Hematopoietic multipotent progenitor cell treated with erythropoietin and hydrocortisone succinate and interleukin-3 and kit ligand, for 8 days (in vitro differentiated cells): ENCODE measurements around the gene SUPT16H.
A peak's percentile ranks its signal among the peaks of the same experiment; 100 is the strongest.
"Not testable (repeated sequence)": the region's sequence is repeated elsewhere in the genome, so short reads cannot be mapped to it uniquely, and the experiment has no call there.

Experiments used
- DNase-seq: peaks from one replicate; pipeline ENCODE4 v3.0.0-alpha.2; 2015

Gene SUPT16H

DNA sequence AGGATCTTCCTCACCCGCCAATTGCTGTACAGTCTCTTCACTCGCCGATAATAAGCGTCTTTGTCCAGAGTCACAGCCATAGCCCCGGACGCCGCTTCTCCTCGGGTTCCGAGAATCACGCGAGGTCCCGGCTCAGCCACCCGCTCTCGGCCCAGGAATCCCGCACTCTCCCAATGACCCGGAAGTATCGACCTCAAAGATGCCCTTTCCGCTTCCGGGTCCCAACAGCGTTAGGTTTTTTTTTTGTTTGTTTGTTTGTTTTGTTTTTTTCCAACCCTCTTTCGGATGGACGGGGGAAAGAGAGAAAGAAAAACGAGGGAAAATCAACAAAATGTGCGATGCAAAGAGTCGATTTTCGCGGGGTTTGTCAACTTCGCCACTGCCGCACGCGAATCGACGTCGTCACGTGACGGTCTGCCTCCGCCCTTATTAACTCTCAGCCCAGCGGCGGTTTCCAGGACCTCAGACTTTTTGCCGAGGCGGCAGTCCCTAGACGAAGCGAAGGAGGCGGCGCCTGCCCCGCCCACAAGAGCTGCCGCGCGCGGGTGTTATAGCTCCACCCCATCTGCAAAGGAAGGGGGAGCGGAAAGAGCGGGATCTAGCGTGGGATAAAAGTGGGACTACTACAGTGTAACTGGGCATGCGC lies at the start of gene SUPT16H:
Gene SUPT16H (minus strand): TSS at position 172 of the 646 bp plus-strand sequence. CDS start 92 bp downstream, at position 80.
- peak; percentile 98 for DNase-seq

DNA sequence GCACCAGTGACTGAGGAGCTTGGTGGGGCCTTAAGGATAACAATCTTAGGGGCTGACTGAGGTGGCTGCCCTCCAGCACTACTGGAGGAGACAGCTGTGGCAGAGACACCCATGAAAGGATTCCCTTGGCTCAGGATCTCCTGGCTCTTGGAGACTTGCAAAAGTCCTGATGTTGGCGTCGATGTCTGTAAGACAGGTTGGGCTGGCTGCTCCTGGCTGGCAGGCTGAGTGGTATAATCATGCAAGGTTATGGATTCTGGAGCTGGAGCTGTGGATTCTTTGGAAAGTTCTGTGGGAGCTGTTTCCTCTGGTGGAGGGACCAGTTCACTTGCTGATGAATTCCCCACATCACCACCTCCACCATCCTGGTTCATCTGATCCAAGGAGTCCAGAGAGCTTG lies 47.3 kb upstream of the SUPT16H start:
- DNase-seq: no peak

DNA sequence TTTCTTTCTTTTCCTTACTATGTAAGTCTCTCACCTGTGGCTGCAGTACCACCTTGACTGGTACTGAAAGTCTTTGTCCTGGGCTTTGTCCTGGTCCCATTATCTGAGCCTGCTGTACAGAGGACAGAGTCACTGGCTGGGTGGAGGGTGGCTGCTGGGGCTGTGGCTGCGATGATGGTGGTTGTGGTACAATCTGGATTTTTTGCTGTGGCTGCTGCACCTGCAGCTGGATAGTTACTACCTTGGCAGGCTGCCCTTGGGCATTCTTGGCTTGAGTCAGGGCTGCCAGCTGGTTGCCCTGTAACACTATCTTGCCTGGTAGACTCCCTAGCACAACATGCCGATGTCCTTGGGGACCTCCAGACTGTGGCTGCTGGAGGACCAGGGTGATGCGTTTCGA lies 45.1 kb upstream of the SUPT16H start:
- DNase-seq: no peak

DNA sequence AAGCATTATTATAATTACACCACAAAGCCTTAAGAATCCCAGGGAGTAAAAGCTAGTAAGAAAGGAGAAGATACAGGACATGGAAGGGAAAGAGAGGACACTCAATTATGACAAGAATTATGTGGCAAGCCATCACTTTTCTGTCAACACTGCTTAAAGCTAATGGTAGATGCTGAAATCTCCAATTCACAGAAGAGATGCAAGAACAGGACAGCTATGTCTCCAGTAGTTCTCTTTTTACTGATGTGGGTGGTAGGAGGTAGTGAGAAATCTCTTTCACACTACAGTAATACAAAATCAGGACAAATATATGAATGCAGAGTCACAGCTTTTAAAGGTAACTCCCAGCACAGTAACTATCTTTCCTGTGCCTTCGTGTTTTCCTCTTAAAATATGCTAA lies 42.9 kb upstream of the SUPT16H start:
- no peak for DNase-seq

DNA sequence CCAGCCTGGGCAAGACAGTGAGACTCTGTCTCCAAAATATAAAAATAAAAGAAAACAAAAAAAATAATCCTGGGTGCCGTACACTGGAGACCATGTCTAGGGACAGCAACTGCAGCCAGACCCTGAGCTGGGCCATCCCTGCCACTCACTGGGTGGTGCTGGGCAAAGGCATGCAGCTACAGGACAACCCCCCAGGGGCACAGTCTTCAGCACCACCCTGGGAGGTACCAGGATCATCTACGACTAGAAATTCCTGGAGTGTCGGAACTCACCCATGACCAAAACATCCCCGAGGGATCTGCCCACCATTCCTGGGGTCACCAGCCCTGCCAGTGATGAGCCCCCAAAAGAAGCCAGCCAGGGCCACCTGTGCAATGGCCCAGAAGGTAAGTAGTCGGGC lies 35.7 kb upstream of the SUPT16H start:
- no peak for DNase-seq

DNA sequence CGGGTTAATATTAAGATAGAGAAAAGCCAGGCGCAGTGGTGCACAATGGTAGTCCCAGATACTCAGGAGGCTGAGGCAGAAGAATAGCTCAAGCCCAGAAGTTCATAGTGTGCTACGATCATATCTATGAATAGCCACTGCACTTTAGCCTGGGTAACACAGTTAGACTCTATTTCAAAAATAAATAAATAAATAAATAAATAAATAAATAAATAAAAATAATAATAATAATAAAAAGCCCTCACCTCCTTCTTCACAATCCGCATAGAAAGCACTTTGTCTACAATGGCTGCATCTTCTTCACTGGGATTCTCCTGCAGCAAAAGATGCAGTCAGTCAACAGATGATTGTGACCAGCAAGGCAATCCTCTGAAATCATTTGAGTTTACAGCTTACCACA lies 31.5 kb upstream of the SUPT16H start:
- DNase-seq: no peak

DNA sequence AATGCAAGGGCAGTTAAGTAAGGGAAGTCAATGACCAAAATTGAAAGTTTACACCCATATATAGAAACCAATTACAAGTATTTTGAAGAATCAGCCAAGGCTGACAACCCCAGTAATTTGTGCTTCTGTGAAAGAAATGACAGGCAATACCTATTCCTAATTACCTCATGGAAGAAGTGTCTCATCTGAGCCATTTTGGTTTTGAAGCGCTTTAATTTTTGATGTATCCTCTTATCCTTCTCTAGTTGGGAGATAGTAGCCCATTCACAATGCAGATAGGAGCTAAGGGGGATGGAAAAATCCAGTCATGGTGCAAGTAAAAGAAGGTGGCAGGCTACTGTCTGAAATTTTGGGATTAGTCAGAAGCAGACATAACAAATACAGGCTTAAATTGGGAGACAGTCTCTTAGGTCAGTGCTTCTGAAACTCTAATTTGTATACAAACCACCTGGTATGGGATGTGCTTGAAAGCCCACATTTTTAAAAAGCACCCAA lies 30.4 kb upstream of the SUPT16H start:
- DNase-seq: no peak

DNA sequence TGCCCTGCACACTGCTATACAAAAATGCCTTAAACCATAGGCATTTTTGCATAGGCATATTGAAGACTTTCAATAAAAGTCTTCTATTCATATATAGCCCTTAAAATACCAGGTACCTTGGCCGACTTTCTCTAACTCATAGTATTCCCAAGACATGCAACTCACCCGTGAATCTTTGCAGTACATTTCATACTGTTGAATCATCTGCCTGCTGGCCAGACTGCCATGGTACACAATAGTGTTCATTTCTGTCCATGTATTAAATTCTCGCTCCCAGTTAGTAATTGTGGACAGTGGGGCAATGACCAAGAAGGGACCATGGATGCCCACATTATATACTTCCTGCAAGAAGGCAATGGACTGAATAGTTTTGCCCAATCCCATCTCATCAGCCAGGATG lies 24.3 kb upstream of the SUPT16H start:
- DNase-seq: no peak

DNA sequence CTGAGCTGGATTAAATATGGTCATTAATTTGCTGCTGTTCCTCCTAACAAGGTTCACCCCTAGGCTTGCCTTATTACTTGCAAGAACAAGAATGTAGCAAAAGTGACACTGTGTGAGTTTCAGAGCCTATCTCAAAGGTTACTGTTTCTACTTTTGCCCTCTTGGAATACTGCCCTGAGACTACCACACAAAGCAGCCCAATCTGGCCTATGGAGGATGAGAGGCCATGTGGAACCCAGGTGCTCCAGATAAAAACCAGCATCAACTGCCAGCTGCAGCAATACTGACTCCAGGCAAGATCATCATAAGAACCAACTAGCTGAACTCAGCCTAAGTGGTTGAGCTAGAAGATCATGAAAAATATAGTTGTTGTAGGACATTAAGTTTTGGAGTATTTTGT lies 22.4 kb upstream of the SUPT16H start:
- no peak for DNase-seq

DNA sequence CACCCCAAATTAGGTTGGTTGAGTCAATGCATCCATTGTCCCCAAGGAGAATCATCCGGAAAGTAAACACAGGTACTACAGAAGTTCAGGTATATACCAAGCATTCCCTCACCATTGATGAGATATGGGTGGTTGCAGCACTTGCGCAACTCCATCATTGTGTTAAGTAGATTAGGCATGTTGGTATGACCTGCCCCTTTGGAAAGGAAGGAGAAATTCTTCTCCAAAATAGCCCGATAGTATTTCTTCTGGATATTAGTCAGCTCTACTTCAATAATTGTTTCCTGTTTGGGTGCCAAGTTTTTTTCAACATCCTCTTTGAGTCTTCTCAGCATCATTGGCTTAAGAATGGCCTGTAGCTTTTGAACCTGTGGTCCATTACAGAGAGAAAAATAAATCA lies 21.3 kb upstream of the SUPT16H start:
- DNase-seq: no peak

DNA sequence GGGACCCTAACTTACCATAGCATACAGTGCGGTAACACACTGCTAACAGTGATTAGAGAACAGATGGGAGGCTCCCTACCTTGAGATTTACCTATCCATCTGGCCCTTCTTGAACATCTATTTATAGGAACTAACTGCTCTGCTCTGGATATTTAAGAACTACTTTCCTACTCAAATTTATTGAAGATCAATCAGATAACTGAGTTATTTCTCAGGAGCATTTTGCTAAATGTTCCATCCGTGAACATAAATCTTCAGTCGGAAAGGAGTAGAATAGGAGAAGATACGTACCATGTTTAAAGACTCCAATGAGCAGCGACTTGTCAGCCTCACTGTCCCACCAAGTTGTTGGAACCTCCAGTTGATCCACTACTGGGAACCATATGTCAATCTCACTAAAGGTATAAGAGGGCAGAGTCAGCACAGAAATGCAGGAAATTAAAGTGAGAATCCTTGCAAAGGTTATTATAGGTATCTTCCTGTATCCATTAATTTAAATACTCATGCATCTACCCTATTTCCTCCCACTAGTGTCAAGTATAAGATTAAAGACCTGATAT lies 15.6 kb upstream of the SUPT16H start:
- DNase-seq: no peak

DNA sequence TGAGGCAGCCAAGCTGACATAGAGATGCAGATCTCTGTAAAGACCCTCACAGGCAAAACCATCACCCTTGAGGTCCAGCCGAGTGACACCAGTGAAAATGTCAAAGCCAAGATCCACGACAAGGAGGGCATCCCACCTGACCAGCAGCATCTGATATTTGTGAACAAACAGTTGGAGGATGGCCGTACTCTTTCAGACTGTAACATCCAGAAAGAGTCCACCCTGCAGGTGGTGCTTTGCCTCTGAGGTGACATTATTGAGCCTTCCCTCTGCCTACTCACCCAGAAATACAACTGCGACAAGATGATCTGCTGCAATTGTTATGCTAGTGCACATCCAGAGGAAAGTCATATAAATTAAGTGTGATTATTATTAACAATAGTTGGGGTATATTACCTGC lies 15.1 kb upstream of the SUPT16H start:
- DNase-seq: no peak

DNA sequence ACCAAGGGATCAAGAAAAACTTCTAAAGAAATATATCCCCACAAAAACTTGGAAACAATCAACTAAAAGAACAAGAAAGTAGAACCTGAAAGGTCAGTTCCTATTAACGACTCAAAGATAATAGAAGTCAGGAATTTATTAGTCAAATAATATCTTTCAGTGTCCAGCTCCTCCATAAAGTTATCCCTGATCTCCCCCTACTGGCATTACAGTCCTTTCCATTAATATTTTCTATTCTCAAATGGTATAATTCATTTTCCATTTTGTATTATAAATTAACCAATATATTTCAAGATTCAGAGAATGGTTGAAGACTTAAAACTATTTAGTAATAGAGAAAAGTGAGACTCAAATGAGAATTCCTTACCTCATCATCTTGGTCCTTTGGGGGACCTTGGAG lies 11.6 kb upstream of the SUPT16H start:
- no peak for DNase-seq

DNA sequence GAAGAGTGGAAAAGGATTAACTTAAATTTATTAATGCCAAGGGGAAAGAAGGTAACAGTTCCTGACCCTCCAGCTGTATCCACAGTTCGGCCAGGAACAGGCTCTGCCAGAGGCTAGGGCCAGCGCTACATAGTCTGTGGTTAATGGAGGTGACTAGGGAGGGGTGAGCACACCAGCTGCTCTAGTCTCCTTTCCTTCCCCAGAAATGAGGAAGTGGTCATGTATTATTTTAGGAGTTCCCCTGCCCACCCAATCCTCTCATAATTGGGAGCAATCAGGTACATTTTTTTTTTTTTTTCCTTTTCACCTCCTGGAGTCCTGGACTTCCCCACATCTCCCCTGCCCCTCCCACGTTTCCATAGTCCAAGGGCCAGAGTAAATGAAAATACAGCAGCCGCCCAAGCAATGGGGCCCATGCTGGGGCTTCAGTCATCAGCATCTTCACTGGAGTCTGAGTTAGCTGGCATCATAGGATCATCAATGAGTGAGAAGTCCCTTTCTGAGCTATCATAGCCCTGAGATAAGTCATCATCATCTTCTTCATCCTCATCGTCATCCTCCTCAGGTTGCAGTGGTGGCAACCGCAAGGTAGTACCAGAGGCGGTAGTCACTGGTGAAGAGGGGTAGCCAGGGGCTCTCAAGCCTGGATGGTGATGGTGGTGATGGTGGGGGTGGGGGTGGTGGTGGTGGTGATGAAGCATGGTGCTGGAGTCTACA lies 1.5 kb upstream of the SUPT16H start:
- peak; percentile 40 for DNase-seq

DNA sequence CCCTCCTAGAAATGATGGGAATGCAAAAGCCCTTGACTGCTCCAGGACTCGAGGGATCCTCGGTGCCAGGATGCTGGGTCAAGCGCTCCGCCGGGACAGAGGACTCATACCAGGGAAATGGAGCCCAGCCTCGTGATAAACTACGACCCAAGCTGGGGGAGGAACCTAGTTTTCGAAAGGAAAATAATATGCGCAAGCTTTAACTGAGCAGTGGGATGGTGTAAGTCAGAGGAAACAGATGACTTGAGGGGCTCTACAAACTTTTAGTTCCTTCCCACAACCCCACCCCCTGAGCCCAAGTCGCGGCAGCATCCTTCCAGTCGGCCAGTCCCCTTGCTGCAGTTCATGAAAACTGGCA lies 654 bp upstream of the SUPT16H start:
- DNase-seq: no peak

DNA sequence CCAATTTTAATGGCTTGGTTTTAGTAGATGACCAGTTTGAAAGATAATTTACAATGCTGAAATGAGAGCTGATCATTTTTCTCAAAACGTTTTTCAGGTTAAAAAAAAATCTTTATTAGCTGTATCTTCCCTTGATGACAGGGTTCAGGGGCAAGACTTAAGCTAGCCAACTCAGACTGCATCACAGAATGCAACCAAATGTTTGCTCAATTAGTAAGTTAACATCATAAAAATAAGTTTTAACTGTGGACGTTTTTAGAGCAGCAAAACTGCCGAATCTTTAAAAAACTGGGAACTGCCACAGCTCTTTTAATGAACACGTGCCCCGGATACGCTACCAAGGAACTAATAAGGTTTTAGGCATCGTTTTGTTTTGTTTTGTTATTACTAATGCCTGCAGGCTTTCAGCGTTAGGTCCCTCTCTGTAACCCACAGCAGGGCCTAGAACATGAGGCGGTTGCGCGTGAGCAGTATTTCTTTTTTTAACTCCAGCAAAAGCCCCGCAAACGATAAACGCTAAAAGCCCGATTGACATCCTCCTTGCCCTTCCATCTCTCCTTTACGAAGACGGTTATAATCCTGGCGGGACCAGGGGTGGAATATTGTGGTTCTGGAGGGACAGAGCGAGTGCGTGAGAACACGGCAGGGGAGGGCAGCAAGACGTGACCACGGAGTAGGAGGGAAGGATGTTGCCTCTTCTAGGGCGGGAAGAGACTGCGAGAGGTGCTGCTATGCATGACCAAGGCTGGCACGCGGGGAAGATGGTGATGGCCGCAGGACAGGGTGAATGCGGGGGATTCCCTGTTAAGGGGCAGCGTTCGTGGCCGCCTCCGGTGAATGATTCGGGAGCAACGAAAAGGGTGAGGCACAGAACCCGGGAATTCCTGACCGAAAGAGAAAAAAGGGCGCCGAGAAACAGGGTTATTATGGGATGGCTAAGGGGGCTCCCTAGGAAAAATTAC lies 652 bp downstream of the SUPT16H start:
- peak; percentile 66 for DNase-seq

DNA sequence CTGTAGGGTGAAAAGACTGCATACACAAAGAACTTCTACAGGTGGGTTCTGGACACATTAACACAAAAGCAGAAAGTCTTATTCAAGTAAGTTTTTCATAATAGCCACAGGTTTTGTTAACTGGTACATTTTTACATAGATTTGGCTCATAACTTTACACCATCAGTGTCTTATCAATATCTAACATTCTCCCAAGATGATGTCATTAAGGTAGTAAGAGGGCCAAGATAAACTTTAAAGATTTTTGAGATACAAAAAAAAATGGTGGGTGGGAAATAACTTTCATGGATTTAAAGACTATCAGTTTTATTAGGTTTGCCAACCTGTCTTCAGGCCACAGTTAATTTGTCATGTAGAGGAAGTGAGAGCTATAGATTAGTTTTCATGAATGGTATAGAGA lies 1.7 kb downstream of the SUPT16H start:
- DNase-seq: peak; percentile 31

DNA sequence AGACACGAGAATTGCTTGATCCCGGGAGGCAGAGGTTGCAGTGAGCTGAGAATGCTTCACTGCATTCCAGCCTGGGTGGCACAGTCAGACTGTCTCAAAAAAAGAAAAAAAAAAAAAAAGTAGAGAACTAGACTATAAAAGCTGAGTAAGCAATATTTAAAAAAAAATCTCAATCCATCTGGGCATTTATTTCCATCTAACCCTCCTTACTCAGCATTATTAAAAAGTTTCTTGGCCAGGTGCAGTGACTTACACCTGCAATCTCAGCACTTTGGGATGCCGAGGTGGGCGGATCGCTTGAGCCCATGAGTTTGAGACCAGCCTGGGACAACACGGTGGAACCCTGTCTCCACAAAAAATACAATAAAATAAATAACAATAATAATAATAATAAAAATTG lies 4.5 kb downstream of the SUPT16H start:
- no peak for DNase-seq

DNA sequence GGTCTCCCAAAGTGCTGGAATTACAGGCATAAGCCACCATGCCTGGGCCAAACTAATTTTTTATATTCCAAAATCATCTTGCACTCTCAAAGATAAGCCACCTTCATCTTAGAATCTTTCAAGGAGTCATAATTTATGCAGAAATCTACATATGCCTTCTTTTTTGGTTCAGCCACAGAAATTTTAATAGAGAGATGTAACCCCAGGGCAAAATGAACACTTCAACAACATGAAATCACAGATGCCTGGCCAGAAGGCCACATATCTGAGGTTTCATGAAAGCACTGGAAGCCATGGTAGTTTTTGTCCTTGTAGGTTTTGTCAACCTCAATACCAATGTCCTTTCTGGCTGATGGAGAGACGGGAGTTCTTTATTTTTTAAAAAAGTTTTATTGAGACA lies 9.8 kb downstream of the SUPT16H start:
- DNase-seq: no peak

DNA sequence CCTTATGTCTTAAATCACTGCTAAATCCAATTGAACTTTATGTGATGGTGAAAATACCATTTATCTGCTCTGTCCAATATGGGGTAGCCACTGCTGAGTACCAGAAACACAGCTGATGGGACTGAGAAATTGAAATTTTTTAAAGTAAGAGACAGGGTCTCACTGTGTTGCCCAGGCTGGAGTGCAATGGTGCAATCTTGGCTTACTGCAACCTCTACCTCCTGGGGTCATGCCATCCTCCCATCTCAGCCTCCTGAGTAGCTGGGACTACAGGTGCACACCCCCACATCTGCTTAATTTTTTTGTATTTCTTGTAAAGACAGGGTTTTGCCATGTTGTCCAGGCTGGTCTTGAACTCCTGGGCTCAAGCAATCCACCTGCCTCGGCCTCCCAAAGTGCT lies 11.0 kb downstream of the SUPT16H start:
- DNase-seq: not testable (repeated sequence)

DNA sequence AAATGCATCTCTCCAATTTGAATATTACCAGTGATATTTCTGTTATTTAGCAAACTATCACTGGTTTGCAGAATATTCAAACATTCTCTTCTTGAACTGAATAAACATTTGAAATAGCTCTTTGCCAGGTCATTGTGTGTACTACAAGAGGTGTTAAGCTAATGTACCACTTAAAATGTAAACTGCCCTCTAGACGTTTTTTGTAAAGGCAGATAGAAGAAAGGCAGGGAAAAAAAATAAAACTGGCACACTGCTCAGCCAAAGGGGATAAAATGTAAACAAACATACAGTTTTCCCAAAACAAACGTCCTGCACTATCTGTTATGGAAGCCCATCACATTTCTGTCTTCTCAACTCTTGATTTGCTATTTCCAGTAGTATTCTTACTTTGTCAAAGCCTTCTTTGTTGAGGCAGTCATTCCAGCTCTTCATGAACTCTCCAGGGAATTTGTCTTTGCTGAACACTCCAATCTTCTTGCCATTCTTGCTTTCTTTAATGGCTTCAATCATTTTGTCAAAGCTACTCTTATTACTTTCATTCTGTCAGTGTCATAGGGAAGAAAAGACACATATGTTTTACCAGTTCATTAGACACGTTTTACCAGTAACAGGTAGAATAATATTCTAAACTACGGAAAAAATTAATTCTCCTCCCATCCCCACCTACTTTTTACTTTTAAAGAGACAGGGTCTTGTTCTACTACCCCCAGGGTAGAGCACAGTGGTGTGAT lies 13.7 kb downstream of the SUPT16H start:
- no peak for DNase-seq

DNA sequence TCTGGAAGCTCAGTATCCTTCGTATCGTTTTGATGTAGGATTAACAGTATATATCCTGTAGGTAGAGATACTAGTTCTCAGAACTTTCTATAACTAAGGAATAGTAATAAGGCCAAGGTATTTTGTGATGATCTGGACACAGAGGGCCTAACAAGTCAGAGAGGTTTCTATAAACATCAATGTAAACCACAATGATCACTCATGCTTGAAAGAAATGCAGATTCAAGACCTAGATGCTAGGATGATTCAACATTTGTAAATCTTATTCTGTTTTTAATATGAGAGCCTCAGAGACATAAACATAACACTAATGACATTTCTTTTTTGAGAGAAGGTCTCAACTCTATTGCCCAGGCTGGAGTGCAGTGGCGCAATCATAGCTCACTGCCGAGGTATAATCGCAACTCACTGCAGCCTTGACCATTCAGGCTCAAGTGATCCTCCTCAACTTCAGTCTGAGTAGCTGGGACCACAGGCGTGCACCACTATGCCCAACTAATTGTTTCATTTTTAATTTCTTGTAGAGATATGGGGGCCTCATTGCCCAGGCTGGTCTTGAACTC lies 16.2 kb downstream of the SUPT16H start:
- no peak for DNase-seq
